K562 (cell line): Measurements from ENCODE around the gene KIF19.

Source experiments
- ESRRA ChIP-seq: fragments of 450-650 bp; IDR thresholded peaks from 2 replicates; pipeline ENCODE4 v1.6.1; 2014; ENCODE audit warnings: low read depth, mild to moderate bottlenecking, moderate library complexity, borderline replicate concordance
- FIP1L1 ChIP-seq: fragments of 200-400 bp; formaldehyde crosslinking; IDR thresholded peaks from 2 replicates; pipeline ENCODE4 v1.6.1; 2018; ENCODE audit warnings: mild to moderate bottlenecking, low read depth, low read length; ENCODE audit not compliant: poor library complexity, severe bottlenecking
- HDAC2 ChIP-seq: fragments of 450-650 bp; IDR thresholded peaks from 2 replicates; pipeline ENCODE4 v1.6.1; 2016; ENCODE audit warnings: mild to moderate bottlenecking
- JUN ChIP-seq, 2 experiments: sonication (generic) in 1 of 2; formaldehyde crosslinking in 1 of 2; IDR thresholded peaks; 2 replicates each; pipeline versions ENCODE4 v1.6.1 to v1.8.0; 2012 to 2022; ENCODE audit warnings: borderline replicate concordance in 2 of 2, mild to moderate bottlenecking in 2 of 2, improper control_type of control experiment in 1 of 2, low read depth in 1 of 2, low read length in 1 of 2, missing genetic modification reagents in 1 of 2
- RAD21 ChIP-seq, 2 experiments: fragments of 250-450 bp in 1 of 2; fragments of 450-650 bp in 1 of 2; sonication (Bioruptor Pico) in 1 of 2; formaldehyde crosslinking in 1 of 2; IDR thresholded peaks in 1 of 2; conservative IDR thresholded peaks in 1 of 2; 2 replicates each; pipeline versions ENCODE4 v1.4.0 to v1.8.0; 2020 to 2022; ENCODE audit warnings: mild to moderate bottlenecking in 2 of 2, moderate library complexity in 1 of 2
- REST ChIP-seq, 2 experiments: fragments of 450-650 bp; formaldehyde crosslinking in 1 of 2; IDR thresholded peaks; 2 replicates each; pipeline versions ENCODE4 v1.4.0 to v1.6.1; 2014 to 2020; ENCODE audit warnings: mild to moderate bottlenecking in 2 of 2, borderline replicate concordance in 1 of 2, low read depth in 1 of 2
- TAL1 ChIP-seq: fragments of 450-650 bp; IDR thresholded peaks from 2 replicates; pipeline ENCODE4 v1.6.1; 2016; ENCODE audit warnings: mild to moderate bottlenecking
- TCF7 ChIP-seq: sonication (generic); IDR thresholded peaks from 2 replicates; pipeline ENCODE4 v1.6.1; 2016; ENCODE audit warnings: antibody characterized with exemption, borderline replicate concordance
- TFAP4 ChIP-seq: sonication (generic); formaldehyde crosslinking; IDR thresholded peaks from 2 replicates; pipeline ENCODE4 v1.8.0; 2022; ENCODE audit warnings: missing genetic modification reagents, mild to moderate bottlenecking, moderate library complexity, borderline replicate concordance
- ZFP30 ChIP-seq: fragments of 250-450 bp; sonication (Bioruptor Pico); IDR thresholded peaks from 2 replicates; pipeline ENCODE4 v1.8.0; 2022; ENCODE audit warnings: moderate library complexity, mild to moderate bottlenecking, inconsistent platforms, borderline replicate concordance
- ZNF146 ChIP-seq: IDR thresholded peaks from one replicate; pipeline ENCODE4 v1.6.1; 2018; ENCODE audit warnings: missing compliant biosample characterization; ENCODE audit not compliant: unreplicated experiment
- ZNF311 ChIP-seq: fragments of 250-450 bp; sonication (Bioruptor Pico); IDR thresholded peaks from 2 replicates; pipeline ENCODE4 v1.4.0; 2020; ENCODE audit warnings: mild to moderate bottlenecking, moderate library complexity
- TF ChIP-seq, protein P1 (sequence below): sonication (generic); formaldehyde crosslinking; IDR thresholded peaks from 2 replicates; pipeline ENCODE4 v1.8.1; 2022; ENCODE audit warnings: missing genetic modification reagents
- TF ChIP-seq, protein P2 (sequence below): sonication (generic); formaldehyde crosslinking; IDR thresholded peaks from 2 replicates; pipeline ENCODE4 v1.5.0; 2020; ENCODE audit warnings: missing genetic modification reagents

DNA sequence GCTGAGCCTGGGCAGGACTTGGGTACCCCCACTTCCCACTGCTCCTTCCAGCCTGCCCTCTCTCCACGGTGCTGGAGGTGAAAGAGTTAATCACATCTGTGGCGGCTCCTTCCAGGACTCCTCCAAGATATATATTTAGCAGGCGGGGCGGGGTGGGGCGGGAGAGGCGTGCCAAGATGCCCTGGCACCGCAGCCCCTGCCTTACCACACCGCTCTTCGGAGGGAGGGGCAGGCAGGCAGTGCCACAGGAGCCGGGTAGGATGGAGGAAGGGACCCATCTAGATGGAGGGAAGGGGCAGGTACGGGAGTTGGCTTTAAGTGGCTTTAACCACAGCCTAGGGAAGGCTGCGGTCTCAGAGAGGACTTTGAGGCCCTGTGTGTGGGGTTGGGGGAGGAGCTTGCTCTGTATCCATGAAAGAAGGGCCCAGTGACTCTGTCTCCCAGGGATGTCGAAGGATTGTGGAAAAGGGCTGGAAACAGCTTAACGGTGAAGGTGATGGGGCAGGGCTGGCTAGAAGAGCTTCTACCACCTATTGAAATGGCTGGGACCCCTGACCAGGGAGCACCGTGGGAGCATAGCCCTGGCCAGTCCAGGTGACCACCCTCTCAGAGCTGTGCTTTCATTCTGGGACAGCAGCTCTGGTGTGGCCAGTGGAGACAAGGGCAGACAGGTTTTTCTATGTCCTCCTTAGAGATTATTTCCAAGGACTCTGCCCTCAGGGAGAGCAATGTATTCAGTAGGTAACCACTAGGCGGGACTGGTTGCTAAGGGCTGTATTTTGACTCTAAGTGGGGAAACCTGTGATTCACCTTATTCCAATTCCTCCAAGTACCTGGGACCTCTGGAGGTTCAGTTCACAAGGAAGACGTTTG lies 54.3 kb downstream of the KIF19 start:
- TF ChIP-seq TAL1: no peak
- no peak for TF ChIP-seq JUN (IDR thresholded peaks at IDR 0.05; ENCODE audit: borderline replicate concordance, low read depth, low read length)
- no peak for TF ChIP-seq JUN (CRISPR knock-in tag; IDR thresholded peaks at IDR 0.05; ENCODE audit: borderline replicate concordance)
- TF ChIP-seq ZFP30 (CRISPR knock-in tag): no peak
- TF ChIP-seq ZNF311 (CRISPR knock-in tag): no peak
- TF ChIP-seq ESRRA: no peak
- no peak for TF ChIP-seq TCF7
- TF ChIP-seq, protein P1, sequence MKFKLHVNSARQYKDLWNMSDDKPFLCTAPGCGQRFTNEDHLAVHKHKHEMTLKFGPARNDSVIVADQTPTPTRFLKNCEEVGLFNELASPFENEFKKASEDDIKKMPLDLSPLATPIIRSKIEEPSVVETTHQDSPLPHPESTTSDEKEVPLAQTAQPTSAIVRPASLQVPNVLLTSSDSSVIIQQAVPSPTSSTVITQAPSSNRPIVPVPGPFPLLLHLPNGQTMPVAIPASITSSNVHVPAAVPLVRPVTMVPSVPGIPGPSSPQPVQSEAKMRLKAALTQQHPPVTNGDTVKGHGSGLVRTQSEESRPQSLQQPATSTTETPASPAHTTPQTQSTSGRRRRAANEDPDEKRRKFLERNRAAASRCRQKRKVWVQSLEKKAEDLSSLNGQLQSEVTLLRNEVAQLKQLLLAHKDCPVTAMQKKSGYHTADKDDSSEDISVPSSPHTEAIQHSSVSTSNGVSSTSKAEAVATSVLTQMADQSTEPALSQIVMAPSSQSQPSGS (CRISPR knock-in tag): no peak
- TF ChIP-seq ZNF146 (CRISPR knock-in tag): no peak
- no peak for TF ChIP-seq HDAC2
- TF ChIP-seq REST (IDR thresholded peaks at IDR 0.05; ENCODE audit: borderline replicate concordance): 0 out of 2 replicates have a peak, but pooled peaks have one; percentile 17
- TF ChIP-seq REST (CRISPR knock-in tag; IDR thresholded peaks at IDR 0.05; ENCODE audit: low read depth): no peak
- no peak for TF ChIP-seq FIP1L1
- no peak for TF ChIP-seq TFAP4 (CRISPR knock-in tag)
- peak; percentile 27 to 57; a peak in 3 of 4 replicates for TF ChIP-seq RAD21 (CRISPR knock-in tag; conservative IDR thresholded peaks at IDR 0.05 in 1 of 2, IDR thresholded peaks at IDR 0.05 in 1 of 2)
- TF ChIP-seq, protein P2, sequence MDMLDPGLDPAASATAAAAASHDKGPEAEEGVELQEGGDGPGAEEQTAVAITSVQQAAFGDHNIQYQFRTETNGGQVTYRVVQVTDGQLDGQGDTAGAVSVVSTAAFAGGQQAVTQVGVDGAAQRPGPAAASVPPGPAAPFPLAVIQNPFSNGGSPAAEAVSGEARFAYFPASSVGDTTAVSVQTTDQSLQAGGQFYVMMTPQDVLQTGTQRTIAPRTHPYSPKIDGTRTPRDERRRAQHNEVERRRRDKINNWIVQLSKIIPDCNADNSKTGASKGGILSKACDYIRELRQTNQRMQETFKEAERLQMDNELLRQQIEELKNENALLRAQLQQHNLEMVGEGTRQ (CRISPR knock-in tag): no peak
